HepG2 (cell line): ENCODE measurements around the gene DAPK1. TPM values are rescaled to one million over a fixed set of nuclear protein-coding genes. Genes with fewer than 3 reads are reported as not detected.

Experiments
- ATAC-seq: fragments of 200-7000 bp; cut with Tn5 transposase; 3 replicates; pipeline ENCODE4 v1.9.1; 2020; ENCODE audit warnings: mild to moderate bottlenecking, moderate library complexity
- BruUV-seq: library from RNA; stranded (reverse); fragments of 400-500 nt; replicated peaks from 2 replicates; lab custom pipeline; 2021; lab: Mats Ljungman, UMichigan
- CTCF ChIA-PET: fragments of 300-600 bp; formaldehyde crosslinking; extraction: SDS; loops from one replicate; lab custom pipeline; 2021; ENCODE audit warnings: low total read pairs, inconsistent platforms, low intra/inter-chr PET ratio; lab: Yijun Ruan, JAX
- POLR2A ChIA-PET: fragments of 350-600 bp; sonication (Branson Sonifier 250); formaldehyde crosslinking; loops from one replicate; lab custom pipeline; 2020; ENCODE audit warnings: antibody characterized with exemption, inconsistent platforms; lab: Yijun Ruan, JAX
- DNase-seq: peaks from one replicate; pipeline ENCODE4 v3.0.0-alpha.2; 2015; ENCODE audit warnings: low spot score
- FAIRE-seq: peaks from 3 replicates; lab custom pipeline; 2011; peaks lifted over from hg19 to GRCh38; lab: Jason Lieb, UNC
- H2AFZ ChIP-seq: one replicate; pipeline ENCODE4 v1.6.1; 2011; ENCODE audit warnings: low read length, inconsistent platforms
- H3K27ac ChIP-seq: fragments of 300-600 bp; 3 replicates; pipeline ENCODE4 v1.8.0; 2011; ENCODE audit warnings: mixed run types, mild to moderate bottlenecking, mixed read lengths, low read length, inconsistent platforms; ENCODE audit not compliant: insufficient read depth; ENCODE audit errors: extremely low read length
- H3K27me3 ChIP-seq, 2 experiments: fragments of 200-600 bp in 1 of 2; 2 replicates in 1 of 2; 3 replicates in 1 of 2; pipeline versions ENCODE4 v1.6.0 to v1.8.0; 2011; ENCODE audit warnings: low read length in 2 of 2, mild to moderate bottlenecking in 2 of 2, moderate library complexity in 2 of 2, inconsistent platforms in 1 of 2; ENCODE audit not compliant: insufficient read depth in 2 of 2, control insufficient read depth in 1 of 2
- H3K36me3 ChIP-seq, 2 experiments: fragments of 200-600 bp in 1 of 2; replicated peaks in 1 of 2; 2 replicates in 1 of 2; 3 replicates in 1 of 2; pipeline versions ENCODE4 v1.5.1 to v1.8.0; 2011; ENCODE audit warnings: low read length in 2 of 2, inconsistent platforms in 1 of 2; ENCODE audit not compliant: insufficient read depth in 2 of 2, control insufficient read depth in 1 of 2
- H3K4me1 ChIP-seq: 2 replicates; pipeline ENCODE4 v1.5.1; 2012; ENCODE audit warnings: low read length, inconsistent platforms; ENCODE audit not compliant: insufficient read depth
- H3K4me2 ChIP-seq: 2 replicates; pipeline ENCODE4 v1.6.0; 2011; ENCODE audit warnings: low read depth, low read length, inconsistent platforms
- H3K4me3 ChIP-seq, 3 experiments: fragments of 200-600 bp in 1 of 3; sonication (generic), shearing (Covaris generic) in 1 of 3; replicated peaks in 1 of 3; 2 replicates each; pipeline ENCODE4 v1.5.1; 2011 to 2016; ENCODE audit warnings: low read length in 3 of 3, inconsistent platforms in 2 of 3, low read depth in 2 of 3, mild to moderate bottlenecking in 2 of 3, control low read depth in 1 of 3, mixed read lengths in 1 of 3; ENCODE audit not compliant: insufficient read depth in 1 of 3
- H3K79me2 ChIP-seq: one replicate; pipeline ENCODE4 v1.6.1; 2011; ENCODE audit warnings: low read length, inconsistent platforms; ENCODE audit not compliant: insufficient read depth
- H3K9ac ChIP-seq: 2 replicates; pipeline ENCODE4 v1.6.0; 2011; ENCODE audit warnings: mild to moderate bottlenecking, low read depth, low read length, inconsistent platforms; ENCODE audit not compliant: insufficient read depth
- H3K9me3 ChIP-seq: 2 replicates; pipeline ENCODE4 v1.5.1; 2012; ENCODE audit warnings: mild to moderate bottlenecking, low read length
- H4K20me1 ChIP-seq: 2 replicates; pipeline ENCODE4 v1.6.0; 2011; ENCODE audit warnings: inconsistent platforms, mild to moderate bottlenecking, low read length, moderate library complexity; ENCODE audit not compliant: insufficient read depth
- ADNP ChIP-seq: sonication (generic); formaldehyde crosslinking; IDR thresholded peaks from 2 replicates; pipeline ENCODE4 v1.4.0; 2020; ENCODE audit warnings: missing genetic modification reagents
- CEBPB ChIP-seq: IDR thresholded peaks from 2 replicates; pipeline ENCODE4 v1.6.1; 2011; ENCODE audit warnings: low read depth, low read length, improper control_type of control experiment, borderline replicate concordance
- ETV6 ChIP-seq: sonication (generic); formaldehyde crosslinking; conservative IDR thresholded peaks from 2 replicates; pipeline ENCODE4 v1.4.0; 2020; ENCODE audit warnings: missing genetic modification reagents
- HOXA3 ChIP-seq: sonication (generic); formaldehyde crosslinking; IDR thresholded peaks from 2 replicates; pipeline ENCODE4 v1.5.0; 2020; ENCODE audit warnings: missing genetic modification reagents
- NCOA2 ChIP-seq: sonication (generic); formaldehyde crosslinking; IDR thresholded peaks from 2 replicates; pipeline ENCODE4 v1.8.0; 2022; ENCODE audit warnings: inconsistent platforms
- REPIN1 ChIP-seq: sonication (generic); formaldehyde crosslinking; IDR thresholded peaks from 2 replicates; pipeline ENCODE4 v1.8.0; 2022; ENCODE audit warnings: missing genetic modification reagents, low read depth, mild to moderate bottlenecking, borderline replicate concordance
- SSRP1 ChIP-seq: IDR thresholded peaks from 2 replicates; pipeline ENCODE4 v1.6.1; 2016; ENCODE audit warnings: control low read depth
- TBX3 ChIP-seq: fragments of 450-650 bp; IDR thresholded peaks from 2 replicates; pipeline ENCODE4 v1.6.1; 2017; ENCODE audit warnings: antibody characterized with exemption, mild to moderate bottlenecking, inconsistent platforms, borderline replicate concordance
- TP53 ChIP-seq: sonication (generic); formaldehyde crosslinking; conservative IDR thresholded peaks from 2 replicates; pipeline ENCODE4 v1.4.0; 2020; ENCODE audit warnings: missing genetic modification reagents
- ZBTB37 ChIP-seq: sonication (generic); formaldehyde crosslinking; IDR thresholded peaks from 2 replicates; pipeline ENCODE4 v1.4.0; 2020; ENCODE audit warnings: mild to moderate bottlenecking, missing genetic modification reagents
- ZFY ChIP-seq: sonication (generic); formaldehyde crosslinking; IDR thresholded peaks from 2 replicates; pipeline ENCODE4 v1.4.0; 2020; ENCODE audit warnings: missing genetic modification reagents
- ZKSCAN1 ChIP-seq: fragments of 150-350 bp; IDR thresholded peaks from 2 replicates; pipeline ENCODE4 v1.6.1; 2014; ENCODE audit warnings: low read length
- ZKSCAN5 ChIP-seq: sonication (generic); formaldehyde crosslinking; IDR thresholded peaks from 2 replicates; pipeline ENCODE4 v1.5.1; 2020; ENCODE audit warnings: mild to moderate bottlenecking, missing genetic modification reagents
- ZNF256 ChIP-seq: sonication (generic); formaldehyde crosslinking; conservative IDR thresholded peaks from 2 replicates; pipeline ENCODE4 v1.4.0; 2020; ENCODE audit warnings: missing genetic modification reagents
- ZNF3 ChIP-seq: IDR thresholded peaks from 2 replicates; pipeline ENCODE4 v1.7.0; 2017; ENCODE audit warnings: inconsistent platforms
- ZNF350 ChIP-seq: sonication (generic); formaldehyde crosslinking; IDR thresholded peaks from 2 replicates; pipeline ENCODE4 v1.4.0; 2020; ENCODE audit warnings: mild to moderate bottlenecking, low read depth, missing genetic modification reagents, borderline replicate concordance
- ZNF713 ChIP-seq: sonication (generic); formaldehyde crosslinking; IDR thresholded peaks from 2 replicates; pipeline ENCODE4 v1.4.0; 2020; ENCODE audit warnings: mild to moderate bottlenecking, missing genetic modification reagents
- ZNF737 ChIP-seq: sonication (generic); formaldehyde crosslinking; IDR thresholded peaks from 2 replicates; pipeline ENCODE4 v1.5.0; 2020; ENCODE audit warnings: missing genetic modification reagents, mild to moderate bottlenecking, borderline replicate concordance
- WGBS: methylation state at CpG from one replicate; pipeline ENCODE4 v1.1.6; 2017; ENCODE audit warnings: low lambda C conversion rate; 5-methylcytosine and 5-hydroxymethylcytosine counted together
- in situ Hi-C: cut with HindIII; loops from 2 replicates; pipeline ENCODE4 v1.10.0; 2017; ENCODE audit warnings: low pct_unique_long_range_greater_than_20kb; ENCODE audit not compliant: extremely low pct_ligation_motif_present
- intact Hi-C: fragments of 100-400 bp; cut with micrococcal nuclease; formaldehyde crosslinking; loops from one replicate; pipeline ENCODE4 v1.10.0; 2022; ENCODE audit not compliant: unreplicated experiment
- polyA plus RNA-seq, 8 experiments: library from polyadenylated mRNA; depleted of rRNA in 3 of 8; stranded (reverse) in 7 of 8; unstranded in 1 of 8; fragments of >200 nt; fragmentation: Illumina TruSeq in 4 of 8; extraction: Trizol in 4 of 8; gene quantifications; 2 replicates each; pipeline versions ENCODE4 v1.2.1 to v1.2.3, GENCODE V29; 2011 to 2016; ENCODE audit warnings: low read depth in 4 of 8, missing spikeins in 1 of 8, mixed read lengths in 1 of 8; ENCODE audit not compliant: insufficient read depth in 1 of 8
- total RNA-seq, 5 experiments: library from RNA; depleted of rRNA; stranded (reverse); fragments of >200 nt; fragmentation: Illumina TruSeq; extraction: Trizol; gene quantifications; 2 replicates each; pipeline ENCODE4 v1.2.3, GENCODE V29; 2016; ENCODE audit warnings: low read depth in 1 of 5

Gene DAPK1
- total and polyA plus RNA-seq, 2 of the 13 experiments (the other 11 are each of a cell fraction or from before 2014, with no cell fraction given) = 35.7 to 35.9 TPM

- over 99% methylated on average over 5 of the region's 7 CpGs for WGBS
- Histone ChIP-seq H3K27ac (peak overlapping the region; percentile 98), H3K9ac (no peak overlapping the region), H3K27me3 (no peaks in the 10 kb centered on the region), H3K4me2 (no peak overlapping the region), H3K36me3 (no peaks in the 10 kb centered on the region; a peak in 1 of 5 replicates), H3K4me1 (peaks cover 70% of the 10 kb centered on the region), H3K79me2 (peaks cover 9% of the 10 kb centered on the region), H3K4me3 (no peak overlapping the region), H2AFZ (no peak overlapping the region), H3K9me3 (no peaks in the 10 kb centered on the region), H4K20me1 (no peaks in the 10 kb centered on the region)
- FAIRE-seq (no peak), ATAC-seq (no peak), DNase-seq (no peak)
- BruUV-seq = no TSS peak
- TF ChIP-seq ZKSCAN1 (no peak), TBX3 (no peak), NCOA2 (CRISPR knock-in tag) (no peak), ZBTB37 (no peak), ADNP (CRISPR knock-in tag) (no peak), SSRP1 (CRISPR knock-in tag) (no peak), ETV6 (CRISPR knock-in tag) (no peak), ZNF713 (CRISPR knock-in tag) (no peak), ZNF350 (no peak), ZKSCAN5 (CRISPR knock-in tag) (no peak), ZNF3 (CRISPR knock-in tag) (no peak), ZNF256 (CRISPR knock-in tag) (no peak), REPIN1 (no peak), ZNF737 (no peak), CEBPB (no peak), ZFY (CRISPR knock-in tag) (no peak), TP53 (no peak), HOXA3 (CRISPR knock-in tag) (no peak)
- ChIA-PET POLR2A (interaction anchor here (1.1 kb wide), 1 partner anchor 11 kb away, joined by 3 read pairs; no protein-coding TSS in a partner anchor), CTCF (no interaction called here)
- in situ Hi-C loops (no loop called here), intact Hi-C loops (no loop called here)
These were observed 69.9 kb downstream of the DAPK1 start for GRCh38 chr9:87567571-87567970.
